T-helper 1 cell treated with Interleukin-12 subunit alpha and Interleukin-12 subunit beta and Interleukin-4 antibody, amounts not matched to agents 30 ng/mL and 1 ng/mL, for 36 hours (primary cell): ENCODE measurements around the gene MTSS2. TPM values are rescaled to one million over a fixed set of nuclear protein-coding genes. Genes with fewer than 3 reads are reported as not detected.

ENCODE experiments used
- intact Hi-C: fragments of 100-400 bp; cut with micrococcal nuclease; formaldehyde crosslinking; loops from one replicate; pipeline ENCODE4 v1.15.1; 2024
- total RNA-seq: library from RNA; stranded (reverse); gene quantifications from 2 replicates; pipeline ENCODE4 v1.2.3, GENCODE V29; 2022

The MTSS2 gene, protein sequence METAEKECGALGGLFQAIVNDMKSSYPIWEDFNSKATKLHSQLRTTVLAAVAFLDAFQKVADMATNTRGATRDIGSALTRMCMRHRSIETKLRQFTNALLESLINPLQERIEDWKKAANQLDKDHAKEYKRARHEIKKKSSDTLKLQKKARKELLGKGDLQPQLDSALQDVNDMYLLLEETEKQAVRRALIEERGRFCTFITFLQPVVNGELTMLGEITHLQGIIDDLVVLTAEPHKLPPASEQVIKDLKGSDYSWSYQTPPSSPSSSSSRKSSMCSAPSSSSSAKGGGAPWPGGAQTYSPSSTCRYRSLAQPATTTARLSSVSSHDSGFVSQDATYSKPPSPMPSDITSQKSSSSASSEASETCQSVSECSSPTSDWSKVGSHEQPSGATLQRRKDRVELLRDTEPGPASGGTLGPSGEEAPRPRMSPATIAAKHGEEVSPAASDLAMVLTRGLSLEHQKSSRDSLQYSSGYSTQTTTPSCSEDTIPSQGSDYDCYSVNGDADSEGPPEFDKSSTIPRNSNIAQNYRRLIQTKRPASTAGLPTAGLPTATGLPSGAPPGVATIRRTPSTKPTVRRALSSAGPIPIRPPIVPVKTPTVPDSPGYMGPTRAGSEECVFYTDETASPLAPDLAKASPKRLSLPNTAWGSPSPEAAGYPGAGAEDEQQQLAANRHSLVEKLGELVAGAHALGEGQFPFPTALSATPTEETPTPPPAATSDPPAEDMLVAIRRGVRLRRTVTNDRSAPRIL
- total RNA-seq = 2.7 and 3.6 TPM in 2 replicates

DNA sequence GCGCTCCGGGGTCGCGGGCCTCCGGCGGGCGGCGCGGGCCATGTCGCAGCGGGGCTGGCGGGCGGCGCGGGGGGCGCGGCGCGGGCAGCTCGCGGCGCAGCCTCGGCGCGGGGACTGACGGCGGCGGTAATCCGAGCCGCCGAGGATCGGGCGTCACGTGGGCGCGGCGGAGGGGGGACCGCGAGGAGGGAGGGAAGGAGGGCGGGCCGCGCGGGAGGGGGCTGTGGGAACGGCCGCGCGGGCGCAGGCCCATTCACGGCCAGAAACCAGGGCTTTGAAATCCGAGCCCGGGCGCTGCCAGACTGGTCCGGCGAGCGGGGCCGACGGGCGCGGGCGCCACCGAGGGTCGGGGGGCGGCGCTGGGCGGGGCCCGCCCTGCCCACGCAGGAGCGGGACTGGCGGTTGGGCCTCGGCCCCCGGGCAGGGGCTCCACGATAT is at the start of gene MTSS2:
MTSS2 (minus strand) TSS at position 116 of the 438 bp plus-strand sequence. CDS start 262 bp downstream, outside the sequence.
- intact Hi-C loops = loop anchor here (10.0 kb wide), 1 partner anchor 599 kb away; the partner anchor contains the start of gene CMTR2

DNA sequence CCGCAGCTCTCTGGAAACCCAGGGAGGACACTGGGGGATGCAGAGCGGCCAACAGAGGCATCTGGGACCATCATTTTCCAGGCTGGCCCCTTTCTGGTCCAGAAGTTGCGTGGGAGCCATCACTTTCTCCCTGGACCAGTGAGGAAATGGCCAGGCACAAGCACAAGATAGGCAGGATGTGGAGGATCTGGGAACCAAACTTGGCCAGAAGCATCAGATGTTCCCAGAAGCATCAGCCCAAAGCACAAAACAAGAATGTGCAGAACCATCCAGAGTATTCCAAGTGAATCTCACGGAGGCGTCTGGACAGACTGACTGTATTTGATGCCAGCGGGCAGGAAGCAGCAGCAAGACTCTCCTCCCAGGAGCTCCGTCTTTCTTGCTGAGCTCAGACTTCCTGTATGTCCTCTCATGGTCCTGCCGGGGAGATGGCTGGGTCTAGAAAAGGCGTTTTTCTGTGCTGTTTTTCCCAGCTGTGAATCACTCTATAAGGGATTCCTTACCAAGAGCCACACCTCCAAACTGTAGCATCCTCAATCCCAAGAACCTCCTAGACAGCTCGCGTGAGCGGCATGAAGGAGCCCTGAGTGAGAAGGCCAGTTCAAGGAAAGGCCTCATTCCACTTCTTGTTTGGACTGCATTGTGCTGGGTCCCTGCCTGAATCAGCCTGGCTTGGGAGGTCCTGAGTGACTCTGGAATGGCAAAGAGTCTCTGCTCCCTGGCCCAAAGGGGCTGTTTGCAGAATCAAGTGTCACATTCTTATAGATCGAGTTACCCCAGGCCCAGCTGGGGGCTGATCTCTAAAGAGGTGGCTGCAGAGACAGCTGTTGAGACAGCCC is 49.5 kb upstream of the MTSS2 start:
- intact Hi-C loops = loop anchor here (5.0 kb wide), 3 partner anchors 38 to 353 kb away; no protein-coding TSS in a partner anchor

DNA sequence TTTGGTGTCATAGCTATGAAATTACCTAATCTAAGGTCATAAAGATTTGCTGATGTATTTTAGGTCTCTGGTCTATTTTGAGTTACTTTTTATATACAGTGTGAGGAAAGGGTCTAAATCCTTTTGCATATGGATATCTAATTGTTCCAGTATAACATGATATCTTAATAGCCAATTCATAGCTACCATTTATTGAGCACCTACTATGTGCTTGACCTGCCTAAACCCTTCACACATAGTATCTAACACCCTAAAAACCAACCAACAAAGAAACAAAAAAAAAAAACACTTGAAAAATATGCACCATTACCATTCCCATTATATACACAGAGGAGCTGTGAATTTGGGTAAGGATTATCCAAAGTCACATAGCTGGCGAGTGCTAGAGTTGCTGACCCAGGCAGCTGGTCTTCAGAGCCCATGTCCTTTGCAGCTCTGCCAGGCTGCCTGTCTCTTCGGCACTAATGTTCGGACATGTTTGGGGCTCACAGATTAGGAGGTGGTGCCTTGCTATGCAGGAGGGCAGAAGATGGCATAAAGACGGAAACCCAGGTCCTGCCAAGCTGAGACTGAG is 48.8 kb upstream of the MTSS2 start:
- intact Hi-C loops = loop anchor here (5.0 kb wide), 3 partner anchors 37 to 352 kb away; no protein-coding TSS in a partner anchor

DNA sequence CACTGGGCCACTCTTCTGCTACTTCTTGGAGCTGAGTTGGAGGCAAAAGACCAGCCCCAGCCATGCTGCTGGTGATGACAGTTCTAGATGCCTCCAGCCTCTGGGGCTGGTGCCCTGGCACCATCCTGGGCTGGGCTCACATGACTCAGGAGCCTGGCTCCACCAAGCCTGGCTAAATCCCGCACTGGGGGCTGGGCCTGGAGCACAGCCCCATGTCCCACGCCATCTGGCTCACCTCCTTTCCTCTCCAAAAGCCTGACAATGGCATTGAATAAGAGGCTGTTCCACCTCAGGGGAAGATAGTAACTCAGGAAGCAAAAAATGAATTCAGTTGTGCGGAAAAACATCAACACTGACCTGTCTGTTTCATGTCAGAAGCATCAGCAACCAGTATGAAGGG is 45.1 kb upstream of the MTSS2 start:
- intact Hi-C loops = no loop called here

DNA sequence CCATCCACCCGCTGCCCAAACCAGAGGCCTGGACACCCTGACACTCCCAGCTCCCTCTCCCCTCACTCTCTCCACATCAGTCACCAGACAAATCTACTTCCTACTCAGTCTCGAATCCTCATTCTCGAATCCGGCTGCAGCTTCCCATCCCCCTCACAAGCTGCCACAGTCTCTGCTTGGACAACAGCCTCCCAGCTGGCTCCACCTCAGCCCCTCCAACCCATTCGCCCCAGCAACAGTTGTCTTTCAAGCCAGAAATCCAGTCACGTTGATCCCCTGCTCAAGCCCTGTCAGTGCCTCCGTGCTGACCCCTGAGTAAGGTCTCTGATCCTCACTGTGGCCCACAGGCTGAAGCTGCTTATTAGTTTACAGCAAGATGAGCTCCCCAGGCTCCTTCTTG is 44.2 kb upstream of the MTSS2 start:
- intact Hi-C loops = no loop called here

DNA sequence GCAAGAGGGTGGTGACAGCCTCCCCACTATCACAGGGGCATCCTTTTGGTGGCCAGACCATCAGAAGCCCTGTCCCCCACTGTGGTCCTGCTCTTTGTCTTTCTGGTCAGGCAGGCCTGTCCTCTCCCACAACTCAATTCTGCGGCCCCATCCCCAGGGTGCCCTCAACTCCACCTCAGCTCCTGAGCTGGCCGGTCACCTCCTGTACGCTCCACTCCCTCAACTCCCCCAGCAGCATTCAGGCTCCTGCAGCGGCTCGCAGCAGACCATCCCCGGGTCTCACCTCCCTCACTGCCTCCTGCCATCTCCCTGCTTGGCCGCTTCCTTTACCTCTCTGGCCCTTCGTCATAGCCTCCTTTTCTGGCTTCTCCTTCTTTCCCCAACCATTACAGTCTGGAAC is 43.4 kb upstream of the MTSS2 start:
- intact Hi-C loops = no loop called here

DNA sequence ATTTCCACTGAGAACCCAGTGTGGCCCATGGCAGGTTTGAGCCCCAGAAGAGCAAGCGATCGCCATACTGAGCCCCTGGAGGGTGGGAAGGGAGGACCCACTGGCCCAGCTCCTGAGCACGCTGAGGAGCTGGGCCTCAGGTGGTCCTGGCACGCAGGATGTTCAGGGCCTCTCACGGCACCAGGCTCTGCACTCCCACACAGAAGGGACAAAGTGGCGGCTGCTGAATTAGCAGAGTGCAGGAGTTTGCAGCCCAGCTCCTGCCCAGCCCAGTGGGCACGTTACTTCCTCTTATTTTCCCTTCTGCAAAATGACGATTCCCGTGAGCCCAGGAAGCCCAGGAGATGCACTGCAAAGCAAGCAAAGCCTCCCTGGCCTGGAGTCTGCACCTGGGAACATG is 42.3 kb upstream of the MTSS2 start:
- intact Hi-C loops = no loop called here

DNA sequence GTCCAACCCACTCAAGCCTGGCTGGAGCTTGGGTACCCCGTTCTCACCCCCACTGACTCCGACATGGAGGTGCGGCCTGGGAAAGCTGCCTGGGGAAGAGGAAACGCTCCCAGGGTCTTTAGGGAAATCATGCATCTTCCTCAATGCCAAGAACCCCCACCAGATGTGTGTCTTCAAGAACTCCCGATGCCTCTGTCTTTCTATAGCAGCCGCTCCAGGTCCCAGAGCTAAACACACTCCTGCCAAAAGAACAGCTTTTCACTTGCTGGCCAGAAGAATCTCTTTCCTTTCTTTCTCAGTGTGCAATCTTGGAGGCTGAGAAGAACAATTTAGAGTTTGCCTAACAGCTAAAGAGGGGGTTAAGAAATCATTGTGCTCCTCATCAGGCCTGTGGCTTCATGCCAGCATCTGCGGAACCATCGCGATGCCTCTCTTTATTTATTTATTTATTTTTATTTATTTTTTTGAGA is 41.1 kb upstream of the MTSS2 start:
- intact Hi-C loops = no loop called here

DNA sequence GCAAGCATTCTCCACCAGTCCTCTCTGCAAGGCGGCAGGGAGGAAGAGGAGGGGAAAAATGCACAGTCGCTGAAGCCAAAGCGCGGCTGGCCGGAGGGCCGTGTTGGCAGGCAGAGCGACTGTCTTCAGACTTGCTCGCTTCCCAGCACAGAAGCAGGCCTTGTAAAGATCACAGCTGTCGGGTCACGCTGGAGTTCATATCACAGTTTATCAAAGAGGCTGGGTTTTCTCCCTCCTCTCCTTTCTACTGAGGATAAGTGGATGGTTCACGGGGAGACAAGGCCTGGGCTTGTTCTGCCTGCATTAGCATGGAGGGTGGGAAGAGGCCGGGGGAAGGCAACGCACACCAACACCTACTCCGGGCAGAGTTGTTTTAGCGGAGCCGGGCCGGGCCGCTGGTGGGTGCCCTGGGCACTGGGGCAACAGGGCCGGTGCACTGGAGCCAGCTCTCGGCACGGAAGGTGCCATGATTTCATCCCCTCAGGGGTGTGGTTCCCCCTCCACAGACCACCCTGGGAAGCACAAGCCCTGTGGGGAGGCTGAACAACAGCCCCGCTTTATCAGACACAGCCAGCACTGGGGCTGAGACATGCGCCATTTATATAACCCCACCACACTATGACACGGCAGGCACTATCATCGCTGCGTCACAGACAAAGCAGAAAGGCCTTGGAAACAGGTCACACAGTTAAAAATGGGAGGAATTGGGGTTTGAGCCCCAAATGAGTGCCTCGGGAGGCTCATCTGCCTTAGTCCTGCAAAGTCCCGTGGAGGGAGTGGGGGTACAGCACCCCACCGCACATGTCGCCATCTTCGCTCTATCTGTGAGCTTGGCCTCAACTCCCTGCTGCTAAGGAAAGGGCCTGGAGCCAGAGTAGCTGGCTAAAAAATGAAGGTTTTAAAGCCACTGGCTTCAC is 40.3 kb upstream of the MTSS2 start:
- intact Hi-C loops = no loop called here

DNA sequence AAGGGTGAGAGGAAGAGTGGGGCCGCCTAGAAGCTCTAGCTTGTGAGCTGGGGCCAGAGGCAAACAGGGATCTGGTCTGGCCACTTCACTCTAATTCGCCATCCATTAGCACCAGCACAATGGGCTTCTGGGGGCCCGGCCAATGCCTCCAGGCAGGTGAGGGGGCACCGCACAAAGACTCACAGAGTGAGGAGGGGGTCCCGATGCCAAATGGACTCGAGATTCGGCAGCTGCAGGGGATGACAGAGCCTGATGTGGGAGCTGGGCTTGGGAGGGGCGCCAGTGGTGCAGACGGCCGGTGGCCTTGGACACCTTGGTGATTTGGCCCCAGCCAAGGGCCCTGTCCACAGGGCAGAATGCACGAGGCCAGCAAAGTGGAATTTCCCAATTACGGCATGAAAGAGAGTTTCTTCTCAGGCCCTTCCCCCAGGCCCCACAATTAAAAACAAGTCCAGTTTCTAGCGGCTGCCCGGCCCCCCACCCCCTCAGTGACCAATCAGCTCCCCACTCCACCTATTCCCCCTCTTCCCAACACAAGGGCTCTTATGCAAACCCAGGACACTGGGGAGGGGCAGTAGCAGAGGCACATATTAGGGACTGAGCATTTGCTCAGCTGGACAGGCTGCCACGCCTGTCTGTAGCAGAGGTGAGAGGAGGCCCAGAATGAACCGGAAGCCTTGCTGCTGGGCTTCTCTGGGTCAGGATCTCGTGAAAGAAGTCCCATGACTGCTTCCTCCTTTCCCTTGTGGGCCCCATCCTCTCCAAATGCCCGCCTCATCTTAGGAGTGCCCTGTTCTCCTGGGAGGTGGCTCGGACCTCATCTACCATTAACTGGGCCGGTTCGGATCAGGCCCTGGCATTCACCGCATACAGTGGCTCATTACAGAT is 39.4 kb upstream of the MTSS2 start:
- intact Hi-C loops = no loop called here

DNA sequence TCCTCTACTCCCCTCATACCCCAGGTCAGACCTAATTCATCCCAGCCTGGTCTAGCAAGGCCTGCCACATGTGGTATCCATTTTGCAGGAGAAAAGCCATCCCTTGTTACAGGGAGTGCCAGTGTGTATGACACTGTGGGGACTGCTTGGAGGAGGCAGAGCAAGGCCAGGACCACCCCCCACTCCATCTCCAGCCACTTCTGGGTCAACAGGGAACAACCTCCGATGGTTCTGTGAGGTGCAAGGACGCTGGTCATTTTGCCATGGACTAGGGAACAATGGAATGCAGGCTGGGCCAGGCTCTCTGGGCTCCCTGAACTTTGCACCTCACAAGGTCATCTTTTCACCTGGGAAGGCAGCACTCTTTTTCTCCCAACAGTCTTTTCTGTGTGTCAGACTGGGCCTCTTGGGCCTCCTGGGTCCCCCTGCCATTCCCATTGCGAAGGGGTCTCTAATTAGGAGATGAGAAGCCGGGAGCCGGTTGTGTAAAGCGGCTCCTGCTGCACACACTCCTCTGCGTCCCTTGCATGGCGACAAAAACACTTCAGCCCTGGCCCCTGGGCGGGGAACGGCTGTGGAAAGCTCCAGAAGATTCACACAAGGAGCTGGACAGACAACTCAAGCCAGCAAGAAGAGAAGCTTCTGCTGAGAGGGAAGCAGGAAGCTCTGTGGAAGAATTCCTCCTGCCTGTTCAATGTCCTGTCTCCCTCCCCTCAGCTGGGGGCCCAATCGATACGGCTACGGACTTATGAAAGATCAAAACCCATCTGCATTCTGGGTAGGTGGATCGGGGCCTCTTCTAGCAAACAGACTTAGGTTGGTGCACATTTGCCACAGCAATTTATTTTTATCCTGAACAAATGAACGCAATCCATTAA is 38.5 kb upstream of the MTSS2 start:
- intact Hi-C loops = no loop called here

DNA sequence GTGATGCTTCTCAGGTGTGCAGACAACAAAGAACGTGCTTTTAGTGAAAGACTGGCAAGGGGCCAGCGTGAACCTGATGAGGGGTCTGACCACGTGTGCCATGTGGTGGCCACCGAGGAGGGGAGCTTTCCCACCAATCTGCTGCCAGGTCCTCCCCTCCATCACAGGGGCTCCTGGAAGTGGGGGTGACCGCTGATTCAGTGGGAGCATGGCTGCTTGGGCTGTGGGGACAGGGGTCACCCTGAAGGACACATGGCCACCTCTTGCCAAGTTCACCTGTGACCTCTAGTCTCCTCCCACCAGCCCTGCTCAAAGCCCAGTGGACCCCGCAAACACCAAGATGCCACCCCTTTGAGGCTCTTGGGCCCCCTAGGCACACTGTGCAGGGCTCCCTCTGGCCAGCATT is 37.9 kb upstream of the MTSS2 start:
- intact Hi-C loops = no loop called here

DNA sequence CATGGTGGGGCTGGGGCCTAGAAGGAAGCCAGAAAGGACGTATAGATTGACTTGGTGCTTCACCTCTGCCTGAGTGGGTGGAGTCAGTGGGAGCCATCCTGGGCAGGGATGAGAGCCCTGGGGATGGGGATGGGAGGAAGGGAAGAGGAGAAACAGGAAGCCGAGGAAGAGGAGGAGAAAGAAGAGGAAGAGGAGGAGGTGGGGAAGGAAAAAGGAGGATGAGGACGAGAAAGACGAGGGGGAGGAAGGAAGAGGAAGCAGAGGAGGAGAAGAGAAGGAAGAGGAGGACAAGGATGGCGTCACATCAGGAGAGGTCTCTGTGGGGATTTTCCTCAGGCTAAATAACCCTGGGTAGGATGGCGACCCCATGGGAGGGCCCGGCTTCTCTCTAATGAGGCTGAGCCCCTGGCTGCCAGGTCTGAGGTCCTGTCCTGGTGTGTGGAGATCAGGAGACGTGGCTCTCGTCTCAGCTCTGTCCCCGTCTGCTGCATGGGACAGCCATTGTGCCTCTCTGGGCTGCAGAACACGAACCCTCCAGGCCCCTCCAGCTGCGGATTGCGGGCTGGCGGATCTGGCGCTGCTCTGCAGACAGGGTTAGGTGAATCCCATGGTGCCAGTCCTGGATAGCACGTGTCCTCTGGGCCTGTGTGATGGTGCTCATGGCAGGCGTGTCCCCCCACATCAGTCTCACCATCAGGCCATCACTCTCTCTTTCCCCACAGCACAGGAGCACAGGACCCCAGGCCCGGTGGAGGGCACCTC is 35.5 kb upstream of the MTSS2 start:
- intact Hi-C loops = no loop called here

DNA sequence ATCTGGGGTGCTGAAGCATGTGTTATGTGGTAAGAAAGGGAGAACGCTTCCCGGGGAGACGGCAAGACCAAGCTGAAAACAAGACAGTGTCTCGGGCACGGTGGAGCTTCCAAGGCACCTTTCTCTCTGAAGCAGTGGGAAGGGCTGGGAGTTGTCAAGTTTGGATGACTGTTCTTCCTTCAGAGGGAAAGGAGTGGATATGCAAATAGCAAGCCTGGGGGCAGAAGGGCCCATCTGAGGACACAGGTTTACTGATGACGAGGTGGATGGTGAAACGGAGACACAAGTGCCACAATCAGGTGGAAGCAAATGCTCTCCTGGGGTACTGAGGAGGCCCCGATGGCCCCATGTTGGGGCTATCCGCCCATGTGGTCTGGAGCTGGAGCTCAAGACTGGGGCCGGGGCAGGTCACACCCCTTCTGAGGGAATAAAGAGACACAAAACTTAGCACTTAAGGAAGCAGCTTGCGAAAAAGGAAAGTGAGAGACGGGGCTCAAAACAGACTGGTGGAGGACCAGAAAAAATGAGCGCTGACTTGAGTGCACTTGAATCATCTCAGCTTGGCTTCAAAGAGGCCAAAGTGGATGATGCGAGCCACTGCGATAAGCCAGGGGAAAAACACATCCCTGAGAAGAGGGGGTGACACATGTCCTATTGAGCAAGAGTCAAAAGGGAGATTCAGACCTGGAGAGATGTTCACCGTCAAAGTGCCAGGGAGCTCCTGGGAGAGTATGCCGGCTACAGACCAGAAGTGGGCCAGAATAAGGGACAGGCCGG is 34.8 kb upstream of the MTSS2 start:
- intact Hi-C loops = no loop called here

DNA sequence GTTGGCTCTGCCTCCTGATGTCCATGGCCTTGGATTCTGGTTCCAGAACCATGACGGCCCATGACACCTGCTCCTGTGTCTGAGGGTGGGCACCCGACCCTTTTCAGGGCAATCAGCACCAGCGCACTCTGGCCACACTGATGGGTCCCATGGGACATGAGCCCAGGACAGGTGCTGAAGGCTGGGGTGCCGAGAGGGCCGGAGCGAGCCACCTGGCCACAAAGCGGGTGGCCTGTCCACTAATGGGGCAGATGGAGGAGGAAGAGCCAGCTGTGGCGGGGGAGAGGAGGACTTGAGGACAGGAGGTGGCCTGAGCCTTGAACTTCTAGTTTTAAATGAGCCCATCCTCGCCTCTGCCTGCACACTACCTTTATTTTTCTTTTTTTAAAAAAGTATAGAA is 31.2 kb upstream of the MTSS2 start:
- intact Hi-C loops = no loop called here

DNA sequence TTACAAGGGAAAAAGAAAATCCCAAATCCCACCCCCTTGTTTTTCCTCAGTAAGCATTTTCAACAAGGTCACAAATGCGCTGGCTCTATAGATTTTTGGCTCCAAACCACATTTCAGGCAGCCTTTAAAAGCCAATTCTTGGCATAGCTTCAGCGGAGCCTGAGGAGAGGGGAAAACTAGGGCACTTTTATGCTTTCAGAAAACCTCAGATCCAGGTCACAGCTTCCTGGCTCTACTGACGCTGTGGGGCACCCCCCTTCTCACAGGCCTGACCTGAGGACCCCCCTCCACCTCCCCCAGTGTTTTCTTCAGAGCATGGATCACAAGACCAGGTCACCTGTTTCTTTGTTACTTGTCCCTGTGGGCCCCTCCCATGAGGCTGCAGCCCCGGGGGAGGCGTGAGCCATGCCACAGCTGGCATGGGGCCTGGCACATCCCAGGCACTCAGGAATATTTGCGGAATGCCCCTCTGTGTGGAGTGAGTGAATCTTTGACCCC is 30.1 kb upstream of the MTSS2 start:
- intact Hi-C loops = no loop called here
